GM12873 (cell line): Measurements from ENCODE around the gene MAPK9.

Source experiments
- TF ChIP-seq, protein P1 (sequence below): IDR thresholded peaks from 2 replicates; pipeline ENCODE4 v1.5.1; 2012; ENCODE audit warnings: low read depth, mild to moderate bottlenecking, moderate library complexity, low read length, control low read depth; ENCODE audit not compliant: insufficient read depth; ENCODE audit errors: missing control alignments

Gene MAPK9

DNA sequence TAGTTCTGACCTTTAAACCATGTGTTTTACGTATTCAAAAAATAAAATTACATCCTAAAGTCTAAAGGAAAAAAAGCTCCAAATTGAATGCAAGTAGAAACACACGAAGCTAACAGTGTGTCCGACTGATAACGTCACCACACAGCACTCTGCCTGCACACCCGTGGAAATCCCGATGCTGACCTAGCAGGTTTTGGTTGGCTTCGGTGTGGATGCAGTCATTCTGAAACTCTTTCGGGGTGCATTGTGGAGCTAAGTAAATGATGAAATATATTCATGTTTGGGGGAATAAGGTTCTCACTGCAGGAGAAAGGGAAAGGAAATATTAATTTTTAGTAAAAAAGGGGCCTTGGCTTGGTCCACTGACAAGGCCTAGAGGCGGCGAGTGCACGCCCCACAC, 84.9 kb downstream of the MAPK9 start:
- TF ChIP-seq, protein P1, sequence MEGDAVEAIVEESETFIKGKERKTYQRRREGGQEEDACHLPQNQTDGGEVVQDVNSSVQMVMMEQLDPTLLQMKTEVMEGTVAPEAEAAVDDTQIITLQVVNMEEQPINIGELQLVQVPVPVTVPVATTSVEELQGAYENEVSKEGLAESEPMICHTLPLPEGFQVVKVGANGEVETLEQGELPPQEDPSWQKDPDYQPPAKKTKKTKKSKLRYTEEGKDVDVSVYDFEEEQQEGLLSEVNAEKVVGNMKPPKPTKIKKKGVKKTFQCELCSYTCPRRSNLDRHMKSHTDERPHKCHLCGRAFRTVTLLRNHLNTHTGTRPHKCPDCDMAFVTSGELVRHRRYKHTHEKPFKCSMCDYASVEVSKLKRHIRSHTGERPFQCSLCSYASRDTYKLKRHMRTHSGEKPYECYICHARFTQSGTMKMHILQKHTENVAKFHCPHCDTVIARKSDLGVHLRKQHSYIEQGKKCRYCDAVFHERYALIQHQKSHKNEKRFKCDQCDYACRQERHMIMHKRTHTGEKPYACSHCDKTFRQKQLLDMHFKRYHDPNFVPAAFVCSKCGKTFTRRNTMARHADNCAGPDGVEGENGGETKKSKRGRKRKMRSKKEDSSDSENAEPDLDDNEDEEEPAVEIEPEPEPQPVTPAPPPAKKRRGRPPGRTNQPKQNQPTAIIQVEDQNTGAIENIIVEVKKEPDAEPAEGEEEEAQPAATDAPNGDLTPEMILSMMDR = no peak

DNA sequence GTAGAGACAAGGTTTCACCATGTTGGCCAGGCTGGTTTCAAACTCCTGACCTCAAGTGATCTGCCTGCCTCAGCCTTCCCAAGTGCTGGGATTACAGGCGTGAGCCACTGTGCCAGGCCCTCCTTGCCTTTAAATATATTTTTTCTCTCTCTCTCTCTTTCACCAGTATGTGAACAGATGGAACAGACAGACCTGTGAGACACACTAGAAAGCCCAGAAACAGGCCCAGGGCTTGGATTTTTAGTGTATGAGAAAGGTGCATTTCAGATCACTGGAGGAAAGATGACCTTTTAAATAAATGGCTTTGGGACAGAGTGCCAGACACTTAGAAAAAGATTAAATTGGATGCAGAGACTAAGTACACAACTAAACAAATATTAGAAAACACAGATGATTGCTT, 86.0 kb downstream of the MAPK9 start:
- TF ChIP-seq, protein P1 = no peak

DNA sequence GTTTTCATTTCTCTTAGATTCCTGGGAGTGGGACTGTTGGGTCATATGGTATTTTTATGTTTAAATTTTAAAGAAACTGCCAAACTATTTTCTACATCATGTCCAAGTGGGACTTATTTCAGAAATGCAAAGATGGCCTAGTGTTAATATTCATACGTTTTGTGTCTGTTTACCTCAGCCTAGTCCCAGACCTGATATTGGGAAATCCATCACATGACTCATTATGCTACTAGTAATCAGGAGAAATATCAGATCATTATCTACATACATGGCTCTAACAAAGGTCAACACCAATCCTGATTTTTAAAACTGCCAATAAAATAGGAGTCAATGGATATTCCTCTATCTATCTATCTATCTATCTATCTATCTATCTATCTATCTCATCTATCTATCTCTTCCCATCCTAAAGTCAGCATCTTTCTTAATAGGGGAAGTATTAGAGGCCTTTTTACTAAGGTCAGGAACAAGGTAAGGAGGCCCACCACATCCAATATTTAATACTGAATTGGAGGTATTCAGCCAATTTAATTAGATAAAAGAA, 87.5 kb downstream of the MAPK9 start:
- TF ChIP-seq, protein P1 = no peak

DNA sequence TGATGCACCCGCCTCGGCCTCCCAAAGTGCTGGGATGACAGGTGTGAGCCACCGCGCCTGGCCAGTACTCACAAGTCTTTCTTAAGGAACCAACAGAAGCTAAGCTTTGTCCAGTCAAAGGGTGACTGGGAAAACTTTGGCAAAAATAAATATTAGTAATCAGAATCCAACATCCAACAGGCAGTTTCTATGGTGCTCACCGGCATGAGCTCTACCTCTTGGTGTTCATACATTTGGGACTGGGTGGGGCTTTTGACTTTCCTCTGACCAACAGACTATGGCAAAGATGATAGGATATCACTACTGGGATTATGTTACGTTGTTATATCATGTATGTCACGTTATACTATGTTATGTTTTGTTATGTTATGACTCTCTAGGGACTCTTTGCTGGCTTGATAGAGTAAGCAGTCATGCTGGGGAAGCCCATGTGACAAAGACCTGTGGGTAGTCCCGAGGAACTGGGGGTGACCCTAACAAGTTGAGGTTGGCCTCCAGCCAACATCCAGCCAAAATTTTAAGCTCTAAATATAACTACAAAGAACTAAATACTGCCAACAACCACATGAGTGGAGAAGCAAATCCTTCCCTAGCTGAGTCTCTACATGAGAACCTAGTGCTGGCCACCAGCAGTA, 88.8 kb downstream of the MAPK9 start:
- TF ChIP-seq, protein P1 = no peak

DNA sequence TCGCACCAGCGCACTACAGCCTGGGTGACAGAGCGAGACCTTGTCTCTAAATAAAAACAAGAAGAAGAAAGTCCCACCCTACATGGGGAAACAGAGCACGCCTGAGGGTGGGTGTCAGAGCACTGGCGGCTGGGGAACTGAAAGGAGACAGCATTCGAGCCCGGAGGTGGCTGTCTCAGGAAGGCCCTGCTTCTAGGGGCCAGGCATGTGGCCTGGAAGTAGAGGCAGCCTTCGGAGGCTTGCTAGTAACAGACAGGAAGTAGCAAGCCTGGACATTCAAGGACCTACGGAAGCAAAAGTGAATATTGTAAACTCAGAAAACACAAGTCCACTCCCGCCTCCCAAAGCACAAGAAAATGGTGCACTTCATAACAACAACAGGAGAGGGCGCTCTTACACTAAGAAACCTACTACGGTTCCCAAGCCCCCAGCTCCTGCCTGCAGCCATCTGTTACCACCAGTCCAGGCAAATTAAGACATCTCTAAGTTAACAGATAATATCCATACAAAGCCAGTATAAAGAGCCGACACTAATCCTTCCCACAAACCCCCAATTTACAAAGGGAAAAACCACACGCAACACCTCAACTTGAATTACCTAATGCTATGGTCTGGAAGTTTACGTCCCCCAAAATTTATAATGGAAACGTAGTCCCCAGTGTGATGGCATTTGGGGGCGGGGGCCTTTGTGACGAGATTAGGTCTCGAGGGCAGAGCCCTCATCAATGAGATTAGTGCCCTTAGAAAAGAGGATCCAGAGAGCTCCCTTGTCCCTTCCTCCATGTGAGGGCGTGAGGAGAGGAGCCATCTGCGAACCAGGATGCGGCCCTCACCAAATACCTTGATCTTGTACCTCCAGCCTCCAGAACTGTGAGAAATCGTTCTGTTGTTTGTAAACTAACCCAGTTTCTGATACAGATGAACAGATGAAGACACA, 90.6 kb downstream of the MAPK9 start:
- TF ChIP-seq, protein P1 = peak; percentile 52

DNA sequence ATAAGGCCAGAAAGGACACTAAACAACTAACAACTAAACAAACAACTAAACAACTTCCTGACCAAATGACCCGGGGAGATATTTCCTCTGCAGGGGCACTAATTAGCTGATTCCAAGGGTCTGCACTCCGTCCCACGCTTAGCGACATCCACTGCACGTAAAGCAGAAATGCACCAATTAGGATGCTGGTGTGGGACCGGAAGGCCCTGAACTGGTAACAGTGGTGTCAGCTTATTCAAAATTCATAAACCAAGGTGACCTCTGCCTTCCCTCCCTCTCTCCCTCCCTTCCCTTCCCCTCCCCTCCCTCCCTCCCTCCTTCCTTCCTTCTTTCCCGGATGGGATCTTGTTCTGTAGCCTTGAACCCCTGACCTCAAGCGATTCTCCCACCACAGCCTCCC, 92.5 kb downstream of the MAPK9 start:
- TF ChIP-seq, protein P1 = no peak

DNA sequence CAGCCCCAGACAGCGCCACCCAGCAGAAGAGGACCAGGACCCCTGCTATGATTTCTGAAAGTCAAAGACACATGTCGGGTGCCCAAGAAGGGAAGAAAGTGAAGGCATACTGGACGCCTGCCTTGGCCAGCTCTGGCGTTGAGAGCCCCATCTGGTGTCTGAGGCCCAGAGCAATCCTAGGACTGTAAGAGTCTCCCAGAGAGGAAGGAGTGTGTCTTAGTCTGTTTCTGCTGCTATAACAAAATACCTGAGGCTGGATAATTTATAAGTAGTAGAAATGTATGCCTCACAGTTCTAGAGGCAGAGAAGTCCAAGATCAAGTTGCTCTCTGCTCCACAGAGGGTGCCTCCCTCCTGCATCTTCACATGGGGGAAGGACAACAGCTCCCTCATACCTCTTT, 93.7 kb downstream of the MAPK9 start:
- TF ChIP-seq, protein P1 = no peak
